A204.1 (cell line): ENCODE data around the gene MED25.

Experiments used
- FAIRE-seq: peaks from 2 replicates; lab custom pipeline; 2012; peaks lifted over from hg19 to GRCh38; lab: Jason Lieb, UNC

Gene MED25

DNA sequence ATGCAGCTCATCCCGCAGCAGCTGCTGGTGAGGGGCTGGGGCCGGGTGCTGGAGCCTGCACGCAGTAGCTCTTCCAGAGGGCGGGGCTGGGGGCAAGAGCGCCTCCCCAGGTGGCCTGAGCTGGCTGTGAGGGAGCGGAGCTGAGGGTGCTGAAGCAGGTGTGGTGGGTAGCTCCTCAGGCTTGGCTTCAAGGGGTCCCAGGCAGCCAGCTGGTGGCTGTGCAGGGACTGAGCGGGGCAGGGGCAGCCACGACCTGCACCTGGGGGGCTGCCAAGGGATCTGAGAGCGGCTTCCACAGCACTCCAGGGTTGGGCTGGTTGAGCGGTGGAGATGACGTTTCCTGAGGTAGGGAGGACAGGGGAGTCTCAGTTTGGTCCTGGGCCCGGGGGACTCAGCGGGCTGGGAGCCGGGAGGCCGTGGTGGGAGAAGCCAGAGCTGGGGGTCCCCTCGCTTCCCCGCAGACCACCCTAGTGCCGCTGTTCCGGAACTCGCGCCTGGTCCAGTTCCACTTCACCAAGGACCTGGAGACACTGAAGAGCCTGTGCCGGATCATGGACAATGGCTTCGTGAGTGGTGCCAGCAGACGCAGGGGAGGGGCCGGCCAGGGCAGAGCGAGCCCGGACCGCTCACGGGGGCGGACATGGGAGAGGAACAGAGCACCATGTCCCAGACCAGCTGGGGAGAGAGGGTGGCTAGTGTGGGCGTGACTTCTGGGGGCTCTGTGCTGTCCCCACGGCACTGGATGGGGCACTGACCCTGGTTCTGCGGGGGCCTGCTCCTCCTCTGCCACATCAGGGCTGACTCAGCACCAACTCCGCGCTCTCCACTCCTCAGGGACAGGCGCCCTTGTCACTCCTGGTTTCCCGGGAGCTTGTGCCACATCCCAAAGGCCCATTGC, 40.2 kb downstream of the MED25 start:
- no peak for FAIRE-seq

DNA sequence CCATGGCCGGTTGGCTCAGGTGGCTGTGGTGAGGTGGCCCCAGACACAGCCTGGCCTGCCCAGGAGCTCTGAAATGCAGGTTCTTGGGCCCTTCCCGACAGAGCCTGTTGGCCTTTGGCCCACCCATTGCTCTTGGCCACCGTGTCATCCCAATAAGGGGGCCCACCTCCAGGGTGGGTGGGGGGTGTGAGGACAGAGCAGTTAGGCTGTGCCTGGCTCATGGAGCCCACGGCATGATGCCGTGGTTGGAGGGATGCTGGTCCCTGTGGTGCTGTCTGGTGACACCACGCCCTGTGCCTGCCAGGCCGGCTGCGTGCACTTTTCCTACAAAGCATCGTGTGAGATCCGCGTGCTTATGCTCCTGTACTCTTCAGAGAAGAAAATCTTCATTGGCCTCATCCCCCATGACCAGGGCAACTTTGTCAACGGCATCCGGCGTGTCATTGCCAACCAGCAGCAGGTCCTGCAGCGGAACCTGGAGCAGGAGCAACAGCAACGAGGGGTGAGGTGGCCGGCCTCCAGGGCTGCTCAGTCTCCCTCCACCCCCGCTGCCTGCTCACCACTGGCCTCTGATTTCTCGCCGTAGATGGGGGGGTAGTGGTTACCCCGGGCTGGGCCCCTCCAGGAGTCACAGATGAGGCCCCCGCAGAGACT, 41.7 kb downstream of the MED25 start:
- FAIRE-seq, result no peak

DNA sequence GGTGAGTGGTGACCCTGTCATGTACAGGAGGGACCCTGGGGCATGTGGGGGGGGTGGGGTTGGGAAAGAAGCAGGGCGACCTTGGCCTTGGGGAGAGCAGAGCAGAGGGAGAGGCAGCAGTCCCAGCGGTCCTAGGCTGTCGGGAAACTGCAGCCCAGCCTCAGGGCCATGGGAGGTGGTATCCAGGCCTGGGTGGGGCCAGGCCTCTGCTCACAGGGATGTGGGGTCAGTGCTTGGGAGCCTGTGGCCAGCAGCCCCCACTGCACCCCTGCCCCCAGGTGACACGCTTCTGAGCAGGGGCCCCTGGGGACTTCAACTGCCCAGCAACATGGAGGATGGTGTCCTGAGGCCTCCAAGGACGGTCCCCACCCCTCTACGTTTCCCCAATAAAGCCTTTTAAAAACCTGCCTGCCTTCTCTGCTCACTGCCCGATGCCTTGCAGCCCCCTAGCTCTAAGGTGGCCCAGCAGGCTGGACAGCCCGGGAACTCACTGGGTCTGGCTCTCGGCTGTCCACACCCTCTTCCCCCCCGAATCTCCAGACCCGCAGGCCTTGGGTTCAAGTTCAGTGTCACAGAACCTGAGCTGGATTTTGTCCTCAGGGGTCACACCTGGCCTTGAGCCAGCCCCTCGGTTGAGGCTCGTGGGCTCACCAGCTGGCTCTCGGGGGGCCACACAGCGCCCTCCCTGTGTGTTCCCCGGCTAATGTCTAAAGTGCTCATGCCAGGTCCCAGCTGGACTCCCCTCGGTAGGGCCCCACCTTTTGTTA, 42.4 kb downstream of the MED25 start:
- no peak for FAIRE-seq

DNA sequence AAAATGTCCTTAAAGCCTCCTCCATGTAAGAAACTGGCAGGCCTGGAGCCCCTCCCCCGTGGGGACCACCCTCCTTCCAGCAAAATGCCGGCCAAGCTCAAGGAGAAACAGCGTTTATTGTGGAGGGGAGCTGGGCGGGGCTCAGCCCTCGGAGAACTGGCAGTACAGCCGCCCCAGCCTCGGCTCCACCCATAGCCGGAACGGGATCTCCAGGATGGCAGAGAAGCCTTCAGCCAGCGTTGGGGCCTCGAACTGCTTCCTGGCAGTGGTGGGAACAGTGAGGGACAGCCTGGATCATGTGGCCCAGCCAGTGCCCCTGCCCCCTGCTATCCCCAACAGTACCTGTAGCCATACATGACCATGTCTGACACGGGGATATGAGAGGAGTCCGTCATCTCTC, 43.0 kb downstream of the MED25 start:
- FAIRE-seq, result no peak

DNA sequence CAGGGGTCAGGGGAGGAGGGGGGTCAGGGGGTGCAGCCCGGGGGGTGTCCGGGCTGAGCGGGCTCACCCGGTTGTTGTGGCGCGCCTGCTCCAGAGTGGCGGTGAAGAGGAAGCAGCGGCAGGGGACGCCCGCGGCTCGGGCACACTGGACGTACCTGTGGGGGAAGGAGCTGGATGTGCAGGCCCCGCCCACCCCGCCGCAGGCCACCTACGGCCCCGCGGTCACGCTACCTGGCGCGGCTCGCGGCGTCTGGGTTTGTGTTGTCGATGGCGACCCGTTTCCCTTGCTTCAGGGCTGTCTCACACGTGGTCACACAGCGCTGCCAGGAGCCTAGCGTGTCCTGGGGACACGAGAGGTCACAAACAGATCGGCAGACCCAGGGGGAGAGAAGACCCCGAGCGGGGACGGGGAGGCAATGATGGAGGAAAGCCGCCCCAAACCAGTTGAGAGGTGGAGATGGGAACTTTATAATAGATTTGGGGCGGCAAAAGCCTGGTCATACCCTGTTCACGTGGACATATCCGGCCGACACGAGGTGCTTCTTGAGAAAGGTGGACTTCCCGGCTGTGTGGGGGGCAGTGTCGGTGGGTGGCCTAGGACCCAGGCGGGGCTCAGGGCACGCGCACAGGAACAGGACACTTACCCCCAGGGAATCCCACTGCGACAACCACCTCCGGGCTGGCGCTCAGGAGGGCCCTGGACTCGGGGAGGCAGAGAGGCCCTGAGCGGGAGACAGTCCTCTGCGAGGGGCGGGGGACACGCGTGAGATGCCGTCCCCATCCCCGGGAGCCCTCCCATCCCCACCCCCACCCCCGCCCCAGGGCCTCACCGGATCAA, 43.7 kb downstream of the MED25 start:
- no peak for FAIRE-seq

DNA sequence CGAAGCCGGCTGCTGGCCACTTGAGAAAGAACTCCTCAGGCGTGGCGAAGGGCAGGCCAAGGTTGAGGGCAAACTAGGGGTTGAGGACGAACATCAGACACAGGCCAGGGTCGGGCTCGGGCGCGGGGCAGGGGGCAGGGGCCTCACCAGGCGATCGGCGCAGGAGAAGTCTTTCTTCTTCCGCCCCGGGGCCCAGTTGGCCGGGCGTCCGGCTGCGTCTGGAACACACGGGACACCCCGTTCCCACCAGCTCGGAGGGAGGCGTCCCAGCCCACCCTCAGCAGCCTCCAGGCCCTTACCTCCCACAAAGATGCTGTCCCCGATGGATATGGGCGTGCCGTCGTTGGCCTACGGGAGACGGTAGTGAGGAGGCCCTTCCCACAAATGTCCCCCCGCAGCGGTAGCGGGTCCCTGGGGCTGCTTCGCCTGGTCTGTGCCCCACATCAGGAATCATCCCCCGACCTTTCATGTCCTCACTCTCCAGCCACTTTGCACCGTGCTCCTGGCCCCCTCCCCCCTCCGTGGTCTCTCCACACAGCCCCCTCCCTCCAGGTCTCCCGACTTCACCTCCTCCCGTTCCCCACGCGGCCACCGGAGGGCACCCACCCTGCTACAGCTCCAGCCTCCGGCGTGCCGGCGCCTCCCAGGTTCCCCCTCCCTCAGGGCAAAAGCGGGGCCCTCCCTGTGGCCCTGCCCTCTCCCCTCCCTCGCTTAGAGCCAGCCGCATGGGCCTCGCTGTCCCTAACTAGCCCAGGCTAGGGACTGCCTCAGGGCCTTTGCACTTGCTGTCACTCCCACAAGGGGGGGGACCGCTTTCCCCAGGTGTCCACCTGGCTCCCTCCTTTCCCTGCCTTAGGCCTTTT, 44.5 kb downstream of the MED25 start:
- no peak for FAIRE-seq

DNA sequence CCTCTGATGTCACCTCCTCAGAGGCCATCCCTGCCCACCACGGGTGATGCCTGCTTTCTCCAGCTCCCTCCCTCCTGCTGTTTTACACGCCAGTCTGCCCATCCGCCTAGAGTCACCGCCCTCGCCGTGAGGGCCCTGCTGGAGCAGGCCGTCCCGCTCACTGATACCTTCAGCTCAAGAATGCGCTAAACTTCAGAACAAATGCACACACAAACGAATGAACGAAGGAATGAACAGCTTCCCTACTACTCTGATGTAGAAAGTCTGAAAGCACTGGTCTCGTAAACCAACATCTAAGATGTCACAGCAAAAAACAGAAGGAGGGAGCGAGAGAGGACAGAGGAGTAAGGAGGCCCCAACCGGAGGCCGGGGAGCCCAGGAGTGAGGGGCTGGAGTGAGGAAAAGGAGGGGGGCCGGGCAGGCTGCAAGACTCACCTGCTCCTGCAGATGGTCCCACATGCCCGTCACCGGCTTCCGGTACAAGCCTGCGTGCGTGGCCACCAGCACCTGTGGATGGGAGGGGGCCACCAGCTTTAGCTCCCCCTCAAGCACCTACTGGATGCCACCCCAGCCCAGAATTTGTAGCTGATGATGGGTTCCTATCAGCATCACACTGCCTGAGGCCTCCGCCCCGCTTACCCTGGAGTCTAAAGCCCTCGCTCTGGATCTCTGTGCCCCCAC, 45.3 kb downstream of the MED25 start:
- no peak for FAIRE-seq

DNA sequence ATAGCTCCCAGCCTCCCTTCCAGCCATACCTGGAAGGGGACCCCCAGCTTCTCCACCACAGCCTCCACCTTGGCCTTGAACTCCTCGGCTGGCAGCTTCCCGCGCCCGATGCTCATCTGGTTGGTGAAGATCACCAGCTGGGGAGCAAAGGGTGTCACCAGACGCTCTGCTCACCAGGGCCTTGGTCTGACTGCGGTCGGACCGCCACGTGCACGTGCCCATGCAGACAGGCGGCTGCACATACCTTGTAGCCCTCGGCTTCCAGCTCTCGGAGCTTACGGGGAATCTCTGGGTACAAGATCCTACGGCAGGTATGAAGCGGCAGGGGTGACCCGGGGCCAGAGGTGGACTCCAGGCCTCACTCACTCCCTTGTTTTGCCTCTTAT, 45.8 kb downstream of the MED25 start:
- FAIRE-seq, result no peak

DNA sequence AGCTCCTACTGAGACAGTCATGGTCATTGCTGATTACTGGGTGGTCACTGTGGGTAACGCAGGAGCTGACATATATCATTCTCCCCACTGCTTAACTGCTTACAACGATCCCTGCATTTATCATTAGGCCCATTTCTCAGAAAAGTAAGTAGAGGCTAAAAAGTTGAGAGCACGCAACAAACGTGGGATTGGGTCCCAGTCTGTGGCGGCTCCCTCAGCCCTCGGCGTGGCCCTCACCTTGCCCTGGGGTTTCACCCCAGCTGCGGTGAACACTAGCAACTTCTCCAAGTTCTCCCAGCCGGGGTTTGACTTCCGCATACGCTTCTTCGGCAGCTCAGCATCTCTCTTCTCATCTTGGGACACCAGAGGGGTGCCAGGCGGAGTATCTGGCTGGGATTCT, 46.8 kb downstream of the MED25 start:
- no peak for FAIRE-seq

DNA sequence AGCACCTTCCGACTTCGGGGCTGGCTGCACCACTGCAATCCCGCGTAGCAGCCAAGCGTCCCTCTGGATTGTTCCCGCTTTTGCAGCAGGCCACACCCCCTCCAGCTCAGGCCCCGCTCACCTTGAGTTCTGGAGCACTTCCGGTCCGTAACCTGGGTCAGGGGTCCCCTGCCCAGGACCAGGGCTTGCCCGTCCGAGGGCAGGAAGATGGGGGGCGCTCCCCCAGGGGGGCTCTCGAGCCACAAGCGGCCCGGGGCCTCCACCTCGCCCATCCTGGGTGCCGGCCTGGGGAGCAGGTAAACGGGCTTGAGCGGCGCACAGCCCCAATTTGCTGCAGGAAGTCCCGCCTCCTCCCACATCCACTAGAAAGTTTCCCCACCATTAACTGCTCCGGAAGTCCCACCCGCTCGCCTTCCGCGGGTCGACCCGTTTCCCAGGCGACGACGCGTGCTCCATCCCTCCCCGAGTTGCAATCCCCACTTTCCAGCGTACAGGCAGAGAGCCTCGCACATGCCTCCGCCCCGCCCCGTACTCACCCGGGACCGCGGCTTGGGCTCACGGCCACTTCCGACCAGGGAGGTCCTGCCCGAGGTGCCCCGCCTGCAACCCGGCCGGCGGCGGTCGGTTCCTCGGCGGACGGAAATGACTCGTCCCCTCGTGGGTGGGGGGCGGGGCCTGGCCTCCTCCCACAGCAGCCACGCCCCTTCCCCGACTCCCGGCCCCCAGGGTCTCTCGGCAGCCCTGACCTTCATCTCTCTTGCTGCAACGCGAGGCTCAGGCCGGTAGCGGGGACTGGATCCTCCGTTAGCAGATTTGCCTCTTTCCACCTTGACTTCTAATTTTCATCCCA, 49.1 kb downstream of the MED25 start, which contains the start of gene PNKP:
Gene PNKP, minus strand, starts transcription at position 644 of the 850 bp plus-strand sequence. Its CDS starts 372 bp downstream, at position 272.
- peak; percentile 68 for FAIRE-seq

DNA sequence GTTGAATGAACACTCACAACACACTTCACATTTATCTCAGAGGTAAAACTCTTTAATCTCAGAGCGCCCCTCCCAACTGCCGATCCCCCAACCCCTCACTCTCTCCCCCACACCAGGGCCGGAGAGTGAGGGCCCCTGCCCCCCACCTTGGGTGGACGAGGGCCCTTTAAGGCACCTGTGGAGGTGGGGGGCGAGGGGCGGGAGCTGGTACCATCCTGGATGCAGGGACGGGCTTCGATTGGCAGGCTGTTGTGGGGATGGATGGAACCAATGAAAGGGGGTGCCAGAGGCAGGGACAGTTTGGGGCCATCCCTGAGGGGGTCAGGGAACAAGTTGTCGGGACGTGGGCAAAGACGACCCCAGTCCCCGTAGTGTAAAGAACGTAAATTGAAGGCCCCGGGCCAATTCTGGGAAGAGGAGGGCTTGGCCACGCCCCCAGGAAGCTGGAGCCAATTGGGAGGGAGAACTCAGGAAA, 51.0 kb downstream of the MED25 start:
- FAIRE-seq, result no peak

DNA sequence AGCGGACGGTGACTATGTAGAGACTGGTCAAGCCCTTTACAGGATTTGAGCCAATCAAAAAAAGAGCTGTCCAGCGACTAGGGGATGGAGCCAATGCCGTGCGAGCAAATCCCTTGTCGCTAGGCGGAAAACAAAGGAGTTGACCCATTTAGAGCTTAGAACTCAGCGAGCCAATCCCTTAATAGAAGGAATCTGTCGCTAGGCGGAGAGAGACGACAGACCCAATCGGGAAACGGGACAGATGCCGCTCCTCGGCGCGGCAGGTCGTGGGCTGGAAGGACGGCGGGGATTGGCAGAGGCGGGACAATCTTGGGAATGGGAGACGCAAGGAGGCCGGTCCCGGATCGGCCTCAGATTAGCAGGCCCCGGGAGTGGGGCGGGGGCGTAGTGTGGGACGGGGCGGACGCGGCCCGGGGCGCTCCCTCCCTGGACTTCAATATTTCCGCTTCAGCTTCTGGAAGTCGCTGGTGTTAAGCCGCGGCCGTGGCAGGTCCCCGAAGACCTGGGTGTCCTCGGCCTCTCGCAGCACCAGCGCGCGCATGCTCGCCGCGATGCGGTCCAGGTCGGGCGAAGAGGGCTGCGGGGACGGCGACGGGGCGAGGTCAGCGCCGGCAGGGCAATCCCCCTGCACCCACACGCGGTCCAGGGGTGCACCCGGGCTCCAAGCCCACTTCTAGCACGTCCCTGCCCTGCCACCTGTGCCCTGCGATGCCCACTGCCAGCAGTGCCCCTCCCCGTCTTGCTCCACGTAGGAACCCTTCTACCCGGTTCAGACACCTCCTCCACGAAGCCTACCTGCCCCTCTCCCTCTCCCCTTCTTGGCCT, 51.6 kb downstream of the MED25 start:
- FAIRE-seq, result peak; percentile 100

DNA sequence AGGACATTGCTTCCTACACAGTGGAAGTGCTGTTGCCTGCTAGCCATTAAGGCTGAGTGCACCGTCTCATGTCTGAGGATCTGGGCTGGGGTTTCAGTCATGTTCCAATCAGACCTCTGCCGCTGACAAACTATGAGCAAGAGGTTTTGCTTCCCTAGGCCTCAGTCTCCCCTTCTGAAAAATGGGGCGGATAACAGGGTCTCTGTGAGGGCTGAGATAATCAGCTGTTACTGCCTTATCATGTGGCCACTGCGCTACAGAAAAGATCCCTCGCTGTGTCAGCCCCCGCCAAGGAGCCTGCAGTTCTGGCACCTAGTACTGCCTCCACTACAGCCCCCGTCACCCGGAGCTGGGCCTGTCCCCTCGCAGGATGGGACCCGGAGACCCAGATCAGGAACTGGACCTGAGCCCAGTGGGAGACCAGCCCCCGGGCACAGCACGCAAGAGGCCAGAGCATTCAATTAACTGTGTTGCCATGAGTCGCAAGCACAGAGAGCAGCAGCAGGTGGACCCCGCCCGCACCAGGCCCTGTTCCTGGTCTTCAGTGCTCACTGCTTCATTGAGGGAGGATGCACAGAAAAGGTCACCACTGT, 52.3 kb downstream of the MED25 start:
- no peak for FAIRE-seq

DNA sequence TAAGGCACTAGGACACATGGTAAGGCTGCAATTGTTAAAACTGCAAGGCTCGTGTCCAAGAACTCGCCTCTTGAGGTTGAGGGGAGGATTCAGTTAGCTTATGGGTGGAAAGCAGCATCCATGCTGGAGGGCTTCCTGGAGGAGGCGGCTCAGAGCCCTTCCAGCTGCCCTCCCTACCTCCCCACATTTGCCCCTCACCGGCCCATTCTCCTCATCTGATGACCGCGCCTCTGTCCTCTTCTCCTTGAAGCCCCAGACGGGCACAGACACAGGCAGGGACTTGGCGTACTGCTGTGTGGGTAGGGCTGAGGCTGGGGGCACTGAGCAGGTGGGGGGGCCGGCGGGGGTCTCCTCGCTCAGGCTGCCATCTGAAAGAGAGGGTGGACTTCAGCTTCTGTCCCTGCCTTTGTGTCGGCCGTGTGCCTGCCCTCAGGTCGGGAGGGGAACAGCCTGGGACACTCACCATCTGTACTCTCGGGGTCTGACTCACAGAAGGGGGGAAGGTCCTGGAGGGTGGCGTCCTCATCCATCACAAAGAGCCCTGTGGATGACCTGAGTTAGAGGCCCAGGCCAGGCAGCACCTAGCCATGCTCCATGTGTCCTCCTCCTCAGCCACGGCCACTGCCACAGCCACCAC, 53.4 kb downstream of the MED25 start:
- FAIRE-seq, result no peak

DNA sequence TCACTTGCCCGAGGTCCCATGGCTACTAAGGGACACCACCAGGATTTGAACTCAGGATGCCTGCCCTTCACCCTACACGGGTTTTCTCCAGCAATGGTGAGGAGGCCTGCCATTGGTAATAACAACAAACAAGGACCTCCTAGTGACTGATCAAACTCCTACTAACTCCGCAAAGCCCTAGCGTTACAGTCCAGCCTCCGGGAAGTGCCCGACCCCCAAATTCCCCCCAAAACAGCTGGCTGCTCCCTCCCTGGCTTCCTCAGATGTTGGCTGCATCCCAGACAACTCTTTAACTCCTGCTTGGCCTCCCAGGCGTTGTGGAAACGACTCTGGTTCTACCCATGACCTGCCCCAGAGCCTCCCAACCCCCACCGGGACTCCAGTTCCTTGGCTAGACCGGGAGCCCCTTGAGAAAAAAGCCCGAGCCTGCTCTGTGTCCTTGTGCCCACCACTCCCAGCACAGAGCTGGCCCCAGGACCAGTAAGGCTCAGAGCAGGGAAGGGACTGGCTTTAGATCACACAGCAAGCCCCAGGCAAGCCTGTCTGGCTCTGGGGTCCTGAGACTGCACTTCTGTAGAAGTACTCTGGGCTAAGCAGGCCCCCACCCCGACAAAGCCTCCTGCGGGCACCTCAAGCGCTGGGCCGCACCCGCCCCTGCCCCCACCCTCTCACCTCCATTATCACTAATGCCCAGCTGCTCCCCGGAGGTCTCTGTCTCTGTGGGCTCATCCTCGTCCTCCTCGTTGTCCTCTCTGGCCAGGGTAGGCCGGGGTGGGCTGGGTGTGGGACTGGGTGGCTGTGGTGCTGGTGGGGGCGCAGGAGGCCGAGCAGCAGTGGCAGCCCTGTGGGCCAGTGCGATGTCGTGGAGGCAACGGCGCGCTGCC, 54.4 kb downstream of the MED25 start:
- FAIRE-seq, result no peak

DNA sequence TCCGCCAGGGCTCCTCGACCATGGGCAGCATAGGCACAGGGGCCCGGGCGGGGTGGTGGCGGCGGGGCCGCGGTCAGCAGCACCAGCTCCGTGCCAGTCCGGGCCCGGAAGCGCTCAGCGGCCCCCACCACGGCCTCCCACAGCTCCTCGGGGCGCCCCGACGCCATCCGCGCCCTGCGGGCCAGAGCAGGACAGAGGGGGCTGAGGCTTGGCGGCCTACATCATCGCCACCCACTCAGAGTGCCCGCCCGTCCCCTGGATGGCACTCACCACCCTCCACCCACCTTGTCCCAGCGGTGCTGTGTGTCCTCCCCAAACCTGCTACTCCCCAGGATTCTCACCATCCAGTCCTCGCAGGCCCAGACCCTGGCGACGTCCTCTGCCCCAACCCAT, 55.0 kb downstream of the MED25 start:
- no peak for FAIRE-seq
